Osteoblast (primary cell): ENCODE results near the gene AATK. TPM values are rescaled to one million over a fixed set of nuclear protein-coding genes. Genes with fewer than 3 reads are reported as not detected.

Source experiments
- DNase-seq: peaks from one replicate; pipeline ENCODE4 v3.0.0; 2011; ENCODE audit warnings: low spot score, mixed read lengths; ENCODE audit not compliant: insufficient read length; ENCODE audit errors: missing footprints
- H2AFZ ChIP-seq: 2 replicates; pipeline ENCODE4 v1.6.0; 2011; ENCODE audit warnings: mild to moderate bottlenecking, low read length
- H3K27ac ChIP-seq: 2 replicates; pipeline ENCODE4 v1.5.1; 2011; ENCODE audit warnings: mild to moderate bottlenecking, low read depth, low read length, moderate library complexity
- H3K27me3 ChIP-seq: 2 replicates; pipeline ENCODE4 v1.6.0; 2012; ENCODE audit warnings: mild to moderate bottlenecking, control low read depth, inconsistent platforms, low read length, moderate library complexity; ENCODE audit not compliant: insufficient read depth
- H3K36me3 ChIP-seq: 2 replicates; pipeline ENCODE4 v1.5.1; 2011; ENCODE audit warnings: mild to moderate bottlenecking, low read length, control low read depth, moderate library complexity; ENCODE audit not compliant: insufficient read depth
- H3K4me1 ChIP-seq: 2 replicates; pipeline ENCODE4 v1.5.1; 2011; ENCODE audit warnings: mild to moderate bottlenecking, low read length, control low read depth, moderate library complexity; ENCODE audit not compliant: insufficient read depth
- H3K4me2 ChIP-seq: 2 replicates; pipeline ENCODE4 v1.6.0; 2011; ENCODE audit warnings: mild to moderate bottlenecking, low read length; ENCODE audit not compliant: insufficient read depth
- H3K4me3 ChIP-seq: fragments of 200-600 bp; sonication (generic); 3 replicates; pipeline ENCODE4 v1.5.1; 2012; ENCODE audit warnings: mild to moderate bottlenecking, low read length, inconsistent platforms; ENCODE audit not compliant: insufficient read depth
- H3K79me2 ChIP-seq: 2 replicates; pipeline ENCODE4 v1.6.0; 2012; ENCODE audit warnings: mild to moderate bottlenecking, low read length, control low read depth, inconsistent platforms; ENCODE audit not compliant: insufficient read depth
- H3K9me3 ChIP-seq: 2 replicates; pipeline ENCODE4 v1.5.1; 2011; ENCODE audit warnings: low read depth, low read length, control low read depth
- H4K20me1 ChIP-seq: 2 replicates; pipeline ENCODE4 v1.6.0; 2012; ENCODE audit warnings: mild to moderate bottlenecking, low read length, control low read depth; ENCODE audit not compliant: insufficient read depth
- CTCF ChIP-seq: IDR thresholded peaks from 2 replicates; pipeline ENCODE4 v1.5.1; 2011; ENCODE audit warnings: mild to moderate bottlenecking, low read depth, low read length, moderate library complexity; ENCODE audit errors: extremely low read depth
- total RNA-seq: library from RNA; depleted of rRNA; stranded (reverse); fragments of >200 nt; gene quantifications from 2 replicates; pipeline ENCODE4 v1.2.3, GENCODE V29; 2012

AATK gene
- total RNA-seq, 1 donor: under 0.01 TPM

GRCh38 chr17:81070541-81071246, 95.3 kb downstream of the AATK start:
- no peak overlapping the region for H3K4me2 ChIP-seq
- H3K4me1 ChIP-seq: no peaks in the 10 kb centered on the region
- no peak overlapping the region for H2AFZ ChIP-seq
- peaks cover 19% of the 10 kb centered on the region for H4K20me1 ChIP-seq
- no peak for TF ChIP-seq CTCF
- H3K36me3 ChIP-seq: no peaks in the 10 kb centered on the region
- H3K27me3 ChIP-seq: no peaks in the 10 kb centered on the region
- peaks cover 5% of the 10 kb centered on the region for H3K79me2 ChIP-seq
- H3K4me3 ChIP-seq: no peak overlapping the region
- H3K9me3 ChIP-seq: no peaks in the 10 kb centered on the region
- DNase-seq: no peak
- H3K27ac ChIP-seq: no peak overlapping the region

GRCh38 chr17:81069135-81069645, 96.8 kb downstream of the AATK start:
- Histone ChIP-seq H3K4me2 (no peak overlapping the region), H2AFZ (no peak overlapping the region), H3K4me3 (no peak overlapping the region), H3K27ac (no peak overlapping the region), H3K27me3 (no peaks in the 10 kb centered on the region), H3K4me1 (peaks cover 10% of the 10 kb centered on the region), H3K9me3 (no peaks in the 10 kb centered on the region), H3K36me3 (no peaks in the 10 kb centered on the region), H4K20me1 (peaks cover 14% of the 10 kb centered on the region), H3K79me2 (peaks cover 3% of the 10 kb centered on the region)
- no peak for TF ChIP-seq CTCF
- DNase-seq: no peak

GRCh38 chr17:81068411-81069134, 97.4 kb downstream of the AATK start:
- no peak for TF ChIP-seq CTCF
- Histone ChIP-seq H2AFZ (no peak overlapping the region), H3K4me1 (peaks cover 15% of the 10 kb centered on the region), H3K9me3 (no peaks in the 10 kb centered on the region), H4K20me1 (peaks cover 9% of the 10 kb centered on the region), H3K4me3 (no peak overlapping the region), H3K27ac (no peak overlapping the region), H3K36me3 (no peaks in the 10 kb centered on the region), H3K27me3 (no peaks in the 10 kb centered on the region), H3K4me2 (no peak overlapping the region), H3K79me2 (peaks cover 3% of the 10 kb centered on the region)
- DNase-seq: no peak

- H3K36me3 ChIP-seq: no peaks in the 10 kb centered on the region
- H3K4me3 ChIP-seq: no peak overlapping the region
- DNase-seq: no peak
Measured at GRCh38 chr17:81067391-81067811, 98.6 kb downstream of the AATK start.

More at GRCh38 chr17:81067391-81067811, 98.6 kb downstream of the AATK start:
- Histone ChIP-seq H3K79me2 (peaks cover 6% of the 10 kb centered on the region), H3K27ac (no peak overlapping the region), H3K4me2 (no peak overlapping the region), H4K20me1 (peaks cover 9% of the 10 kb centered on the region), H3K4me1 (peaks cover 22% of the 10 kb centered on the region), H3K9me3 (no peaks in the 10 kb centered on the region), H3K27me3 (no peaks in the 10 kb centered on the region), H2AFZ (no peak overlapping the region)
- TF ChIP-seq CTCF: no peak
